NCI-H82 treated with DMSO at 0.1 percent for 48 hours (cell line): ENCODE results near the gene C16orf92.

Source experiments
- DNase-seq: peaks from one replicate; lab custom pipeline; 2025; ENCODE audit not compliant: unreplicated experiment; lab: John Stamatoyannopoulos, UW

Gene C16orf92

DNA sequence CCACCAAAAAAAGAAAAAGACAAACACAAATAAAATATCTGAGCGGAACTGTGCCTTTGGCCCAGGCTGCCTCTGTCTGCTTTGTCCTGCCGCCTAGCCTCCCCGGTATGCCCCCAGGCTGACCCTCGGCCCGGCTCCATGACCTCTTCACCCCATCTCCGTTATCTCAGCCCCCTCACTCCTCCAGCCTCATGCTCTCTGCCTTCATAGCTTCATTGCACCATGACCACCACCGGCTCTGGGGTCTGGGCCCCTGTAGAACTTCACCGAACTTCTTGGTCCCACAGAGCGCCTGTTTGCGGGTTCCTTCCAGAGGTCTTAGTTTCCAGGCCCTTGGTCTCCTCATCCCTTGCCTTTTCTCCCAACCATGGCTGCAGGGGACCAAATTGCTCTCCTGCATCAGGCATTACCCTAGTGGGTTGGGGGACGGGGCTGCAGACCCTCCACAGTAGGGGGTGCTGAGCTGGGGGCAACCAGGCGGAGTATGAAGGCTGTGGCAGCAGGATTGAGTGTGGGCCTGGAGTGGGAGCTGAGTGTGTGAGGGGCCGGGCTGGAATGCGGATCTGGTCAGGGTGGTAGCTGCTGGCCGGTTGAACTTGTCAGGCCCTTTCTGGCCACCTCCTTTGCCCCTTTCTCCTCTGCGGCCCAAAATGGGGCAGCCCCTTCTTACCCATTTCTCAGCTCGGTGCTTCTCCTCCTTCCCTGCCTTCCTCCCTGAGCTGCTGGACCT lies 34.5 kb upstream of the C16orf92 start:
- no peak for DNase-seq

DNA sequence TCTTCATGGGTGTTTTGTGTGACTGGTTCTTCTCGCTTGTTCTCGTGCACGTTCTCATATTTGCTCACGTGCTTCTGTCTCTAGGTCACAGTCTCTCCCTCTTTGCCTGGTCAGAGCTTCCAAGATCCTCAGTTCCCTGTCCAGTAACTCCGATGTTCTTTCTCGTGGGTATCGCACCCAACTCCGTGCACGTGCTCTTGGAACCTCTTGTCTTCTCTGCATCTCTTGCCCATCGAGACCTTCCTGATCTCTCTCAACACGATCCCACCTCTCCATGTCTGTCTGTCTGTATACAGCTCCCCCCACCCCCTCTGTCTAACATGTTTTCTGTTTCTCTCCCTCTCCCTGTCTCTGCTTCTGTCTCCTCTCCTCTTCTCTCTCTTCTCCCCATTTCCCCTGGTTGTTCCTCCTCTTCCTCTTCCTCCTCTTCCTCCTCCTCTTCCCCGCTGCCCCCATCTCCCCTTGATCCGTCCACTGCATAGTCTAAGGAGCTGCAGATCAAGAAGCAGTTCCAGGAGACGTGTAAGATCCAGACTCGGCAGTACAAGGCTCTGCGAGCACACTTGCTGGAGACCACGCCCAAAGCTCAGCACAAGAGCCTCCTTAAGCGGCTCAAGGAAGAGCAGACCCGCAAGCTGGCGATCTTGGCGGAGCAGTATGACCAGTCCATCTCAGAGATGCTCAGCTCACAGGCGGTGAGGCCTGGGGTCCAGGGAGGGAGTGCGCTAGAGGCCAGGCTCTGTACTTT lies 33.7 kb upstream of the C16orf92 start:
- no peak for DNase-seq

- DNase-seq, result no peak
These were observed 33.0 kb upstream of the C16orf92 start for GRCh38 chr16:29990034-29990433.

- DNase-seq, result no peak
These were observed 32.0 kb upstream of the C16orf92 start for GRCh38 chr16:29990883-29991570.

- no peak for DNase-seq
These were observed 31.5 kb upstream of the C16orf92 start for GRCh38 chr16:29991571-29991904.

GRCh38 chr16:29992344-29992967 lies 30.5 kb upstream of the C16orf92 start:
- DNase-seq, result no peak

DNA sequence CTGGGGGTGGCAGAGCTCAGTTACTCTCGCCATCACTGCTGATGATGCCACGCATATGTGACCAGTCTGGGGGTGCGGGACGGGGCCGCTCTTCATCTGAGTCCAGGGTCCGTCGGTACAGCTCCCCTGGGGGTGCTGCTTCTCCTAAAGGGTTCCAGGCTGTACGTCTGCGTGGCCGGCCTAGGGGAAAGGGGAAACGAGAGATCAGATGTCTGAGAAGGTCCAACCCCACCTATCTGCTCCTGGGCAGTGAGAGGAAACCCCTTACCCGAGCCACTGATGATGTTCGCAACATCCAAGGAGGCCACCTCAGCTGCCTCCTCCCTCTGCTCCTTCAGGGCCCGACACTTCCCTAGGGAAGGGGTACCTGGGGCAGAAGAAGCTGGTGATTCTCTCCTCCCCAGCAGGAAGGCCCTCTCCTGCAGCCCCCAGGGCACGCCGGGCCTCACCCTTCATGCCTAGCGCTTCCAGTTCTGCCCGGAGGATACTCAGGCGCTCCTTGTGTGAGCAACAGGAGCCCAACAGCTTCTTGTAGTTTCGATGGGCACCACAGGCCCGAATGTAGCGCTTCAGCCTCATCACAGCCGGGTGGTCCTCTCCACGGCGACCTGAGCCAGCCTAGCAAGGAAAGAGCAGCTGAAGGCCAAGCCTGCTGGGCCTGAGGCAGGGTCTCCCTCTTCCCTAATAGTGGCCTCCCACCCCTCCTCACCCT lies 29.7 kb upstream of the C16orf92 start:
- DNase-seq, result no peak

GRCh38 chr16:29993903-29994599 lies 28.9 kb upstream of the C16orf92 start:
- DNase-seq, result no peak

GRCh38 chr16:29994600-29995323 lies 28.2 kb upstream of the C16orf92 start:
- no peak for DNase-seq

- DNase-seq, result peak; percentile 24
These were observed 27.6 kb upstream of the C16orf92 start, which contains the start of gene HIRIP3 for GRCh38 chr16:29995324-29995910. Gene HIRIP3 (minus strand): TSS chr16:29995617. CDS start chr16:29995605, 12 bp downstream.

GRCh38 chr16:29995911-29996765 lies 26.9 kb upstream of the C16orf92 start, which contains the start of gene INO80E:
Gene INO80E (plus strand): TSS chr16:29996241. CDS start chr16:29996311, 70 bp downstream.
- DNase-seq, result peak; percentile 78

DNA sequence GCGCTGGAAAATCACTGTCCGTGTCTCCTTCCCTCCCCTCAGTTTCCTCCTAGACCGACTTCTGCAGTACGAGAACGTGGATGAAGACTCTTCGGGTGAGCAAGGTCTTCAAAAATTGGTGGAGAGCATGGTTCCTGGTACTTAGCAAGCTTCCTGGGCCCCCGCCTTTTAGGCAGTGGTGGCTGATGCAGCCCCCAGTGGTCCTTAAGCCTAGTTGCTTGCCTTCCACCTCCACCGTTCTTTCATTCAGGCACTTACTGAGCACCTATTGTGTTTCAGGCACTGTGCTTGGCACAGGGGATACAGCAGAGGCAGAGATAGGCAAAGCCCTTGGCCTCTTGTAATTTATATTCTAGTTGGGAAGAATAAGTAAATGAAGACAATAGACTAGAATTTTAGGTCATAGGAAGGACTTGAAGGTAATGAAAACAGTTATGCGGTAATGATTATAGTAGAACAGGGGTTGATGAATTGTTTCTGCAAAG lies 26.2 kb upstream of the C16orf92 start:
- no peak for DNase-seq

DNA sequence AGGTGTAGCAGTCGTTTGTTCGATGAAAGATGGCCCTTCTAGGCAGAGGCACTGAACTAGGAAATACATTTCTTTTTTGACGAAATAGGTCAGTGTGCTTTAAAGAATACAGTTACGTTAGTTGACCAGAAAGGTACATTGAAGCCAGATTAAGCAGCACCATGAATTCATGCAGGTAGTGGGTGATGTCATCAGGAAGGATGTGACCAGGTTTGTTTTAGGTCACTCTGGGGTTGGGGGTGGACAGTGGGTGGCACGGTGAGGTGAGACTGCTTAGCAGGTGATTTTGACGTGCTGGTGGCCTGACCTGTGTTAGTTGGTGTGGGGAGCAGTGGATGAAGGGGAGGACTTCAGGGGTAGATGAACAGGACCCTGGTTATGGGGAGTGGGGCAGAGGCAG lies 23.4 kb upstream of the C16orf92 start:
- DNase-seq, result no peak

- DNase-seq, result no peak
These were observed 22.0 kb upstream of the C16orf92 start for GRCh38 chr16:30000735-30001631.

DNA sequence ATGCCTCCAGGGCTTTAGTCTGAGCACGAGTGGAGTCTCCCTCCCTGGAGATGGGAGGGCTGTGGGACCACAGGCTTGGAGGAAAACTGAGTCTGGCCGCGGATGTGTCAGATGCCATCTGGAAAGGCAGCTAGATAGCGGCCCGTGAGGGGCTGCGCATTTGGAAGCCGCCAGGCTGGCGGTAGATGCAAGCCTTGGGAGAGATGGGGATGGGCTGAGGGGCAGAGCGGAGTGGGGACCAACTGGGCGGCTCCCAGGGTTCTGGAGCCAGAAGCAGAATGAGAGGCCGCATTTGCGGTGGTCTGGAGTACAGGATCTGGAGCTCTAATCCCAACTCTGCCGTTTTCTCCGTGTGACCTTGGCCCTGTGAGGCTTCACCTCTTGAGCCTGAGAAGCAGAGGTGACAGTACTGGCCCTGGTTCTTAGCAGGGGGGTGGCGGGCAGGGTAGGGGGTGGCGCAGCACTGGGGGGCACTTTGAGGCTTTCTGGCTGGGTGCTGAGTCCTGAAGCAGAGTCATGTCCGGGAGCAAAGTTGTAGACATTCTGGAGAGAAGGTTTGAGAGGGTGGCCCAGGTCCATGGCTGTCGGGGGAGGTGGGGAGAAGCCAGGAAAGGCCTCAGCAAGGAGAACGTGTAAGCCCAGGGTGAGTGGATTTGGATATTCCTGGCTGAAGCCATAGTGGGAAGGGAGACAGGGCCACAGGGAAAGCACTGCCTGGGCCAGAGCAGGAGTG lies 20.2 kb upstream of the C16orf92 start:
- DNase-seq, result no peak

- DNase-seq, result no peak
These were observed 19.2 kb upstream of the C16orf92 start for GRCh38 chr16:30003670-30004423.
